GM19463 (cell line): ENCODE data around the gene HGF.

Experiments
- ATAC-seq: cut with Tn5 transposase; IDR thresholded peaks from one replicate; pipeline ENCODE4 v1.9.1; 2021; ENCODE audit warnings: mild to moderate bottlenecking, moderate library complexity; ENCODE audit not compliant: unreplicated experiment

Gene HGF

DNA sequence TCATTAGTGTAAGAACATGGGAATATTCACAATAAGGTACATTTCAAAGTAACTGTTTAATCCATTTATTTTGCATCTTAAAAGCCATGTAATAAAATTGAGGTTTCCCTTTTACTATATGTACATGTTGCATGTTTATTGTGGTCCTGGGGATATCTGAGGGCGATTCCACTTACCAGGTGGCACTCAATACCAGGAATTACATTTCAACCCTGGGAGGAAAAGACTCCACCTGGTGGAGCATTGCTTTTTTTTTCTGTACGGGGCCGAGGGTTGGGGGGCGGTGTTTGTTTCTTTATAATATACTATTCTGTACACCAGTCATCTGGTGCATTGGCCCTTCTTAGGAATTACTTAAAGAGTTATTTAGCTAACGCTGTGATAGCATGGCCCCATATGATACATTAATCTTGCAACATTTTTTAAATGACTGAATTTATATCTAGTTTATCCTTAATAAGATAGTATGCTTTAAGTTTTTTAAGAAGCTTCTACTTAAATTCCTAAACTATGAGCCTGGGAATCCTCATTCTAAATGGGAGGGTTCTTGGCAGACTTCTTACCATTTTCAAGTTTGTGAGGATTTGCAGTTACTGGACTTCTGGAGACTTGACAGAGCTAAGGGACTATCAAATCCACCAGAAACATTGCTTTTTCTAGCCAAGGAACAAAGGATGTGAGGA, 7.2 kb upstream of the HGF start:
- ATAC-seq = no peak

DNA sequence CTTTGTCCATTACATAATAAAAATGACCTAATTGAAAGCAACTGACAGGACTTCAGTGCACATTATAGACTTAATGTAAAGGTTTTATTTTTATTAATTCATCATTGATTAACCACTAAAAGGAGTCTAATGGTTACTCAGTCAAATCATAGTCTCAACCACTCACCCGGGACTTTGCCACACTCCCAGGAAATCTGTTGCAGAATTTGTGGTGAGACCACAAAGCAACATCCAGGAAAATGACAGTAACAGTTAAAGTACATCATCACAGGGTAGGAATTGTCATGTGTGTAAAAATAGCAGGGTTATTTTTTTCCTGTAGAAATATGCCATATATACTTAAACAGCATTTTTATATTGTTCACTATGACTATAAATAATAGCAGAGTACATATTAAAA, 6.3 kb upstream of the HGF start:
- ATAC-seq = no peak

DNA sequence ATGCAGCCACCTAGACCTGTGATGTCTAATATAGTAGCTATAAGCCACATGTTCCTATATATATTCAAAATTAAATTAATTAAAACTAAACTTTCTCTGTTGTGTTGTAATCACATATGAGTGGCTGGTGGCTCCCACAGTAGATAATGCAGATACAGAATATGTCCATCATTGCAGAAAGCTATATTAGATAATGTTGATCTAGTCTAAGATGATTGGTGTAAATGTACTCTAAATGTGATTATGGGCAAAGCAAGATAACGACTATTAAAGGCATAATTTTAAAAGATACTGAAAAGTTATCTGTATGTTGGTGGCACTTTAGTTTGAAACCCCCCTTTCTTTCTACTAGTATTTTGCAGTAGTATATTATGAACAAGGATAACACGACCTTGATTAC, 5.7 kb upstream of the HGF start:
- ATAC-seq = no peak

DNA sequence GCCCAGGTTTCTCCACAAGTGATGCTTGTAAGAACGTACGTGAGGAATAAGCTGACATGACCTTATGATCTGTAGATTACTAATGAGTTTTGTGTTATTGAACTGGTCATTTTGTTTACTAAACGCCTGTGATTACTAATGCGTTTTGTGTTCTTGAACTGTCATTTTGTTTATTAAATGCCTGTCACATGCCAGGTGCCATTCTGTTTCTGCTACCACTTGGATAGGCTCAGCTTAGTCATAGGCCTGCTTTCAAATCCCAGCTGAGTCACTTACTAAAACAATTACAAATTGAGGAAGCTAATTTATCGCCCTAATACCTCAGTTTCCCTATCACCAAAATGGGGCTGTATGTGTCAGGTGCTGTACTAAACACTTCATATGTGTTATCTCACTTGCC, 4.7 kb upstream of the HGF start:
- ATAC-seq = no peak

DNA sequence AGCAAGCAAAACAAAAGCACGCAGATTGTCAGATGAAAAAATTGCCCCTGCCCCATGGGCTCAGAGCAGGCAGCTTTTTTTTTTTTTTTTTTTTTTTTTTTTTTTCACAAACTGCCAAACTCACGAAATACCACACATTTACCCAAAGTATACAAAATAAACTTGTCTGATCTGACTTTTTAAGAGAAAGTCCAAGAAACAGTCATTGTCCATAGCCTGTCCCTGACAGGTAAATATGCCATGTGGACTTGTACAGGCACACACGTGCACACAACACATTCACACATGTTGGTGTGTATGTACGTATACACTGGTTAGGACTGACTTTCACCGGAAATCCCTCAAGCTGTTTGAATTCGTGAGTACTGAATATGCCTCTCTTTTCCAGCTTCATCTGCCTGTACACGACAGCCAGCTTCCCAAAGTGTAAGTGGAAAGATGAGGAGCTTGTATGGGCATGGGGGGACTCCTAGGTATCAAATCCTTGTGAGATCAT, 929 bp upstream of the HGF start:
- no peak for ATAC-seq

DNA sequence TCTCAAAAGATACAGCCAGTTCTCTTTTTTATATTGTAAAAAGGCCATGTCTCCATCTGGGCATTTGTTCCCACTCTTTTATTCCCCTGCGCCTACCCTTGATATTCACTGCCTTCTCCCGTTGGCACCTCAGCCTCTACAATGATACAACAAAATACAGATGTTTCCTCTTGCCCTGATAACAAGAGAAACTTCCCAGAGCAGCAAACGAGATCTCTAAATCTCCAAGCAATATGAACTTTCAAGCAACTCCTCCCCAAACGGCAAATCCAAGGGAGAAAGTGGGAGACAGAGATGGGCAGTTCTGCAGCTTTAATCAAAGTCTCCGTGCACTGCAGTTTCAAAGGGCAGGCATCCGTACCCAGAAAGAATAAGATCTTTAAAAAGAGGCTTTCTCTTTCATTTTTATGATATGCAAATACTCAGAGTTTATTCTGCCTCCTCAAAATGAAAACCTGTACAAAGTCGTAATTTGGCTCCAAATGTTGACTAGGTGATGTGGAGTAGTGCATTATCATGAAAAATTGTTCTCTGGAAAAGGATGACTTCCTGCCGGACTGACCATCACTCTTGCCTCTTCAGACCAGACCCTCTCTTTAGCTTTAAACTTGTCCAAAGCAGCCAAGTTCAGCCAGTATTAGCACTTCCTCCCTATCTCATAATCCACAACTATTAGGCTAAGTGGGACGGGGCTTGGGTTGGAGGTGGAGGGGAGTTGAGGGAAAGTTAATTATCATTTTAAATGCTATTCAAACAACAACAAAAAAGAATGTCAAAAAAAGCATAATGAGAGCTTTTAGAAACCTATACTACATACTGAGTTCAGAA, 682 bp downstream of the HGF start:
- ATAC-seq = no peak

DNA sequence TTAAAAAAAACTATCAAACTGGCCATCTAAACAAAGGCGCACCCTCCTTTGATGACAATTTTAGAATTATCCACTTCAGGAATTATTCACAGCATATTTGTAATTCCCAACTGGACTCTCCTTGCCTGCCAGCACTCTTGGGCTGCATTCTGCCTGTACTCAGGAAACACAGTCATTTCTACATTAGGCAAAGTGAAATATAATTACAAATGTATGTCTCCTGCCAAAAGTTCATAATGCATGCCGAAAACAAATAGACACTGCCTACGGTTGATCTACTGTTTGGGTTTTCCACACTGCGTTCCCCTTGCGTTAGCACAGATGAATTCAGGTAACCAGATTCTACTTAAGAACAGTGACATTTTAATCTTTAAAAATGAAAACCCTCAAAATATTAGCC, 1.9 kb downstream of the HGF start:
- ATAC-seq = no peak

DNA sequence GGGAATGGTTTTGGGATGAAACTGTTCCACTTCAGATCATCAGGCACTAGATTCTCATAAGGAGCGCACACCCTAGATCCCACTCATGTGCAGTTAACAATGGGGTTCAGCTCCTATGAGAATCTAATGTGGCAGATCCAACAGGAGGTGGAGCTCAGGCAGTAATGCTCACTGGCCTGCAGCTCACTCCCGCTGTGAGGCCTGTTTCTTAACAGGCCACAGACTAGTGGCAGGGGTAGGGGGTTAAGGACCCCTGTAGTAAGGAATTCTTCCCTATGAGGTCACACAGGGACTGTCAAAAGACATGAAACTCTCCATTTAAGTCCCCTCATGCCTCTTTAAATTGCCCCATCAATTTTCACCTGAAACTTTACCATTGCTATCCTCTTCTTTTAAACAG, 8.0 kb downstream of the HGF start:
- ATAC-seq = no peak

DNA sequence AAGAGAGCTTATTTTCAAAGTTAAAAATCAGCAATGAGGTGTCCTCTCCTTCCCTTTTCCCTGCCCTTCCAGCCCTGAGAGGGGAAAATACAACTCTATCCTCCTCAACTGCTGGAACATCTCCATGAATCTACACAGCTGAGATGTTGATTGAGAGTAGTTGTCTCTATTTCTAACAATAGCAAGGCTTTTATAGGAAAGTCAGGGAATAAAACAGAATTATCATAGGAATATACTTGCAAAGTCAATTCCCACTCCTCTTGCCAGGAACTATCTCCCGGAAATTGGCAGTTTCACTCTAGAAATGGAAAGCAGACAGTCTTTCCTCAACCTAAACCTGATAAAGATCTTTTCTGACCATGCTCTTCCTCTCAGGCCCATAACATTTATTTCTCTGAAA, 8.8 kb downstream of the HGF start:
- ATAC-seq = no peak

DNA sequence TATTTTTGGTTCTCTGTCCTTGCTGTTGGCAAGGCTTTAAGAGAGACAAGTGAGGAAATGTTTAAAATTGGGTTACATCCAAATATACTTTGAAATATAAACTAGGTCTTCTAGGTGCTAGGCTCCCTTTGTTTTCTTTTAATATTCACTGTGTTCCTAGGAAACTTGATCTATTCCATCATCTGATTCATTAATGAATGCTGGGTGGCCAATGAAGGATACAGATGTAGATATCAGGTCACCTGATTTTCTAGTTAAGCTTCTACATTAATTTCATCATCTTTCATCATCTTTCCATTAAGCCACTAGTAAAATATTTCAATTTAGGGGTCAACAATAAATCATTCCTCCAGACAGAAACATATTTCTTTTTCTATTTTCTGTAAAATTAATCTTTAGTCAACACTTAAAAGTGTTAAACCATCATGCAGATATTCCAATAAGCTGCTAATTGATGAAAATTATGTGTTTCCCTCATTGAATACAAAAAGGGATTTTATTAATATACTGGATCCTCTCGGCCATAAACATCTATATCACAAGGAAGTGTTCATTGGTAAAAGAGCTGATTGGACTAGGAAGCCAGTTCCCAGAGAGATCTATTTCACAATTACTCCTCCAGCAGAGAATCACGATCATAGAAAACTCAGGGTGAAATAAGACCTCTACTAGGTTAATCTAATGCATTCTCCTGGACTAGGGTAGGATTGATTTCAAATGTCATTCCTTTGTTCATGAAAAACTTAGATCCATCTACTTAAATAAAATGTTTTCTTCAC, 14.7 kb downstream of the HGF start:
- no peak for ATAC-seq

DNA sequence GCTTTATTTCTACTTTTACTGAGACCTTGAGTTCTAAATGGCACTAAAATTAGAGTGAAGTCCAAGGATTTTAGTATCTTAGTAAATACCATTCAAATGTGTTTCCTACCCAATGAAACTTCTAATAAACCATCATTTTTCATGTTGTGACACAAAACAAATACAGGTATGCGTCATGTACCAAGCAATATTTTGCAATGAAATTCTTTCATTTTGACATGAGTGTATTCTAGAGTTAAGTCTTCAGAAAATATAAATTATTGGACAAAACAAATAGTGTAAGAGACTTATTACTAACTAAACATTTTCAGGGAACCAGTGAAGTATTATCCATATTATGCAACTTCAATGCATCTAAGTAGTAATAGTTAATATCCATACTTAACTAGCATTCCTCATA, 16.5 kb downstream of the HGF start:
- ATAC-seq = no peak

DNA sequence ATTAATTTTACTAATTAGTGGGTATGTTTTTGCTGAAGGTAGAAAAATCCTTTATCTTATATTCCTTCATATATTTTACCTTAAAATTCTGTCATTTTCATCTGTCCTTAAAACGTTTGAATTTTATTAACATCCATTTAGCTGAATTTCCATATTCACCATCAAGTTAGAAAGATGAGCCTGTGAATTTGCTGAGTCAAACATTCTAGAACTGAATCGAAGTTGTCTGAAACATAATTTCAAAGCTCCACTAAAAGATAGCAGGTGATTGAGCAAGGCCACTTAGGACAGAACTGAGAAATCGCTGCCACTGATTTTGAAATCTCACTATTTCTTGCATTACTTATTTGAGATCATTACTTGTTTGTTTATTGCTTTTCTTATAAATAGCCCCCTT, 17.5 kb downstream of the HGF start:
- ATAC-seq = no peak

DNA sequence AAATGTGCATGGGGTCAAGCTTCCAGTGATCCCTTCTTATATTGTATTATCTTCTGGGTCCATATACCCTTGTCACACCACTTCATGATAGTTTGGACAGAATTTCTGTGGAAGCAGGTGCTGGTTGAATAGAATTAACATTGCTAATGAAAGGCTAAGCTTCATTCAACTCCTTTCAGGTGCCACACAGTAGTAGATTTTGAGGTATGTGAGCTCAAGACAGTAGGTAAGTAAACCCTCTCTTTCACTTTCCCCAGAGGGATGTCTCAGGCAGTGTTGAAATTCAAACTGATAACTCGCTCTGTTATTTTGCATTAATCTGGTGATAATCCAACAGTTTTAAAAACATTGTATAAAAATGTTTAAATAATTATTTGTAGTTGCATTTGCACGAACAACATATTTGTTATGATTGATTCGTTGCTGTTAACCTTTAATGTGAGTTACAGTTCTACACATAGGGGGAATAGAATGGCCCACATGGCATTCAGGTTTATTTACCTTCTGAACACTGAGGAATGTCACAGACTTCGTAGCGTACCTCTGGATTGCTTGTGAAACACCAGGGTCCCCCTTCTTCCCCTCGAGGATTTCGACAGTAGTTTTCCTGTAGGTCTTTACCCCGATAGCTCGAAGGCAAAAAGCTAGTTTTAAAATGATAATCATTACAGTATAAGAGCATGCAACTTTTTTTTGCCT, 18.1 kb downstream of the HGF start:
- no peak for ATAC-seq

DNA sequence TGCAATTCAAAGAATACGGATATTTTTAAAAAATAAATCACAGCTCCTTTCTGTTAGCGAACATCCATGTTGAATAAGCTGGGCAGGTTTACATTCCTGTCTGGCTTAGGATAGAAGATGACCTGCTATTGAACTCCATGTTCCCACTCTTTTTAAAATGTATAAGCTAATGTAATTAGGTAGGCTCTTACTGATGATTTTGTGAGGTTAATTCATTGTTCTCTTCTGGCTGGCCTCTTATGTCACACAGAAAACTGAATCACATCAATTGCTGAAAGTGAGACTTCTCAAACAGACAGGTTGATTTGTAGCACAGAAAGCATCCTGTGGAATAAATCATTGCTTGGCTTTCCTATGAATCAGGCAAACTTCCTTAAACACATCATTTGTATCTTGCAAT, 24.2 kb downstream of the HGF start:
- no peak for ATAC-seq

DNA sequence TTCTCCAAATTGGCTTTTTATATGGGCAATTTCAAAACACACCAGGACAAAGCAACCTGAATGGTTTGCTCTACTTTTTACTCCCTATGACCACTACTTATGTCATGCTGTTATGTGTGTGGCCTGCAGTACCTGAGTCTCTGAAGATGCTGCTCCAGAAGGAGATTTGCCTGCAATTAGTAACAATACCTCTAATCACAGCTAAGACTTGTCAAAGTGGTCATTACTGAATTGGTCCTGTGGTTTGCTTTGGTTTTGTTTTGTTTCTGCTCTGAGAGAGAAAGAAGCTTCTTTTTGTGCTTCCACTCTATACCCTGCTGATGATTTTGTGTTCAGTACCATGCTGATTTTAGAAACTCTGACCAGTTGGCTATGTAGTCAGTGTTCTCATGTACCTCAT, 25.5 kb downstream of the HGF start:
- no peak for ATAC-seq

DNA sequence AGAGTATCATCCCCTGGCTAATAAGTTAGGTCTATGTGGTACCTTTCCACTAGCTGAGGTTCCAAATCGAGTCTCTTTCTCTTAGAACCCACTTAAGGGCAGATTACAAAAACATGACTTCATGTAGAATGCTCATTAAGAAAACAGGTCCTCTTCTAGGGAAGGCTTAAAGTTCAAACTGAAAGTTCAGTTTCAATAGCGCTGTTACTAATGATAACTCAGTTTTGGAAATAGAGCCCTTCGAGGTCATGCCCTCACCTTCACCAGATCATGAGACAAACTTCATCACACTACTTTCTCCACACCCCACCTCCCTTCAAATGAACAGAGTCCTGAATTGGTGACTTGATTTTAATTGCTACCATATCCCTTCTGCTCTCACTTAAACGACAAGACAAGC, 26.2 kb downstream of the HGF start:
- ATAC-seq = no peak

DNA sequence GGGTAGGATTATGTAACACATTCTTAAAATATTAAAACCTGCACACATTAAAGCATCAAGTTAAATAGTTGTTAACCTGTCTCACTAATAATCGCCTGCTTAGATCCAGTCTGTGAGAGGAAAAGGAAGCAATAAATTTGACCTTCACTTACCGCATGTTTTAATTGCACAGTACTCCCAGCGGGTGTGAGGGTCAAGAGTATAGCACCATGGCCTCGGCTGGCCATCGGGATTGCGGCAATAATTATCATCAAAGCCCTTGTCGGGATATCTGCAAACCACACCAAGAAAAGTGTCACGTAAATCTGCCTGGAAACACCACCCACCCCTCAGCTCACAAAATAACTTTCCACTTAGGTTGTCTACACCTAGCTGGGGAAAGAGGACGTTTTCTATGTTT, 26.6 kb downstream of the HGF start:
- no peak for ATAC-seq

DNA sequence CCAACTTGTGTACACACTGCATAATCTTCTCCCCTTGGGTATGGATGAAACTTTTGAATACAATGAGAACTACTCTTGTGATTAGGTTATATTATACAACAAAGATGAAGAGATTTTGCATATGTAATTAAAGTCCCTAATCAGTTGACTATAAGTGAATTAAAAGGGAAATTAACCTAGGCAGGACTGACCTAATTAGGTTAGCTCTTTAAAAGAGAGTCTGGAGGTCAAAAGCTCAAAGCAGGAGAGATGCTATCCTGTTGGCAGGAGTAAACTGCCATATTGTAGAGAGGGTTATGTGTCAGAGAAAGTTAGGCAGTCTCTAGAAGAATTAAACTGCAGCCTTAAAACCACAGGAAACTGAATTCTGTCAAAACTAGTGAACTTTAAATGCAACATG, 29.4 kb downstream of the HGF start:
- no peak for ATAC-seq

DNA sequence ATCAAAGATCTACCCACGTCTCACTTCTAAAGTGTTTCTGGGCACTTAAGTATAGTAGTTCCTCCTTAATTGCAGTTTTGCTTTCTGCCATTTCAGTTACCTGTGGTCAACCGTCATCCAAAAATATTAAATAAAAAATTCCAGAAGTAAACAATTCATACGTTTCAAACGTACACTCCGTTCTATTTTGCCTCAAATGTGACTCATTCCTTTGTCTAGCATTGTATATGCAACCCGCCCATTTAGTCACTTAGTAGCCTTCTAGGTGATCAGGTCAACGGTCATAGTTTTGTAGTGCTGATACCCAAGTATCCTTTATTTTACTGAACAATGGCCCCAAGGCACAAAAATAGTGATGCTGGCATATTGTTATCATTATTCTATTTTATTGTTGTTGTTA, 33.8 kb downstream of the HGF start:
- no peak for ATAC-seq

DNA sequence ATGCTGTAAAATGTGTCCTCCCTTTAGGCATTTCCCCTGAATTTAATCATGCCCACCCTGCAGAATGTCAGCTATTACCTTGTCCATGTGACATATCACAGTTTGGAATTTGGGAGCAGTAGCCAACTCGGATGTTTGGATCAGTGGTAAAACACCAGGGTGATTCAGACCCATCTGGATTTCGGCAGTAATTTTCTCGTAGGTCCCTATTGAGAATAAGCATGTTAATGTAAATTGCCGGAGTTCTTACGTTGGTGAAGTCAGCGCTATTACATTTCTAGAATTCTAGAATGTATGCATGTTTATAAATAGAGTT, 44.1 kb downstream of the HGF start:
- ATAC-seq = no peak
